Measurements from ENCODE around the gene ARHGAP4.
A peak's percentile ranks its signal among the peaks of the same experiment; 100 is the strongest.

Gene ARHGAP4

DNA sequence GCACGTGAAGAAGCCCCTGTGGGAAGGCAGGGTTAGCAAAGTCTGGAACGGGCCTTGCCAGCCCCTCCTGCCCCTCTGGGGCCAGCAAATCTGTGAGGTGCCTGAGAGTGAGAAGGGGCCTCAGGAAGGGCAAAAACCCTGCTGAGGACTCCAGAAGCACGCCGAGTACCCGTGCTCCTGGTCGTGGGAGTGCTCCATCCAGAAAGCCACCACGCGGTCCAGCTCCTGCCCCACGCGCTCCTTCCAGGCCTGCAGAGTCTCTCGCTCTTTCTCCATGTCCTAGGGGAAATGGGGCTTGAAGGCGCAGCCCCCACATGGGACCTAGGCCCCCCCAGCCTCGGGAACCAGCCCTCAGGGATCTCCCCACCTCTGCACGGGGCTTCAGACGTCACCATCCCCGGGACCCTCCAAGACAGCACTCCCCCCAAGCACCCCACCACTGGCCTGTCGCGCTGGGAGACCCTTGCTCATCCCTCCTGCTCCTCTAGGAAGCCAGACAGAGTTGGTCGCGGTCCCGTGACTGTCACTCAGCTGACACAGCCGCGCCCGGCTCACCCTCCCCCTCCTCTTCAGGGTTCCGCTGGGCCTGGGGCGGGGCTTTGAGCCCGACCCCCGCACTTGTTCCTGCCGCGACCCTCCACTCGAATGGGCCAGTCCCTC lies 18.2 kb upstream of the ARHGAP4 start, which contains the start of gene RENBP:
RENBP (minus strand) TSS at position 504 of the 660 bp plus-strand sequence; CDS start at position 471, 33 bp downstream.
- DNase-seq: peak; percentile 39

DNA sequence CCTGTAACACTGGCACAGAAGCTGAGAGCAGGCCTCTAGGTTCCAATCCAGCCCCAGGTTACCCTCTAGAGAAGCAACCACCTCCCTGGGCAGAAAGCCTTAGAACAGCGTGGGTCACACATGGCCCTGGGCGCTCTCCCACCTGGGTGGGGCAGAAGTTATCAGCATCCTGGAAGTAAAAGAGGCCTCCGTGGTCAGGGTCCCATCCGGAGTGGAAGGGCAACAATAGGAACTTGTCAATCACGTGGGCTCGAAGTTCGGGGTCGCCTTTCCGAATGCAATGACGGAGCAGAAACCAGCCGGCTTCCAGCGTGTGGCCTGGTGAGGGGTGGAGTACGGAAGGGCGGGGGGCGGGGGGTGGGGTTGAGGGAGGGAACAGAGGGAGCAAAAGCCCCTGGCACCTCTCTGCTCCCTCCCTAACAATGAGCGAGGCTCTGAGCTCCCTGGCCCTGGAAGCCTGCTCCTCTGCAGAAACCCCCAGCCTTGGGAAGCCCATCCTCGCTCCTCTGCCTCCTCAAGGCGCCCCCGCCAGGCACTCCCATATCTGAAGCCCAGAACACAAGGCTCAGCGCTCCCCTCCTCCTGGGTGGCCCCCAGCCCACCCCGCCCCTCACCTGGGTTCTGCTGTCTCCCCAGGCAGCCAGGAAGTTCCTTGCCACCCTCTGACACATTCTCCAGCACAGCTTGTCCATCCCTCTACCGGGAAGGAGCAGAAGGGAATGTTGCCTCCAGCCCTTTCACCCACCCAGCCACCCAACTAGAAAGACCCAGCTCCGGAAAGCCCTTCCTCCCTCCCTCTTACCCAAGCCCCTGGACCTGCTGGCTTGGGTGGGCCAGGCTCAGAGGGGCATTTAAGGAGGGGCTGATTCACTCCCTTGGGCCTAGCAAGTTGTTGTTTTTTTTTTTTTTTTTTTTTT lies 15.5 kb upstream of the ARHGAP4 start:
- no peak for DNase-seq

GRCh38 chrX:153939573-153939972 lies 13.5 kb upstream of the ARHGAP4 start:
- no peak for DNase-seq

DNA sequence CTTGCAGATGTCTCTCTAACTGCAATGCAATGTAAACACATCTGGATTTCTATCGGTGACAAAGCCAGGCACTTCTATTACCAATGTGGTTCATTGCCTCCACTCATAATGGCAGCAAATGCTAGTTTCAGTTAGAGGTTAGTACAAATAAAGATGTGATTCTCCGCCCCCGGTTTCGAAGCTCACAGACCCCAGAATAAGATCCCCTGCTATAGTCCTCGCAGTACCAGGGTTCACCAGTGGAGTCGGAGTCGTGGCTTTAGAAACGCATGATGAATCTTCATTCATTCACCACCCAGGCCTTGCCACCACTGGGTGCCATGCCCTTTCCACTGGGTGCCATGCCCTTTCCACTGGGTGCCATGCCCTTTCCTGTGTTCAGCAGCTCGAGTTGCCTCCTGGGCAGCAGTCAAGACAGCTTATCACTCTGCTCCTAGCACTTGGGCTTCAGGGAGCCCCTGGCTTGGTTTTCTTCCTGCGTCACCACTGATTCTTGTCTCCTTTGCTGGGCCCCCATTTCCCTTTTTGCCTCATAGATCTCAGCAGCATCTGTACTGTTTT lies 12.2 kb upstream of the ARHGAP4 start:
- DNase-seq: no peak

- no peak for DNase-seq
Observed at GRCh38 chrX:153937056-153937455, 11.0 kb upstream of the ARHGAP4 start.

DNA sequence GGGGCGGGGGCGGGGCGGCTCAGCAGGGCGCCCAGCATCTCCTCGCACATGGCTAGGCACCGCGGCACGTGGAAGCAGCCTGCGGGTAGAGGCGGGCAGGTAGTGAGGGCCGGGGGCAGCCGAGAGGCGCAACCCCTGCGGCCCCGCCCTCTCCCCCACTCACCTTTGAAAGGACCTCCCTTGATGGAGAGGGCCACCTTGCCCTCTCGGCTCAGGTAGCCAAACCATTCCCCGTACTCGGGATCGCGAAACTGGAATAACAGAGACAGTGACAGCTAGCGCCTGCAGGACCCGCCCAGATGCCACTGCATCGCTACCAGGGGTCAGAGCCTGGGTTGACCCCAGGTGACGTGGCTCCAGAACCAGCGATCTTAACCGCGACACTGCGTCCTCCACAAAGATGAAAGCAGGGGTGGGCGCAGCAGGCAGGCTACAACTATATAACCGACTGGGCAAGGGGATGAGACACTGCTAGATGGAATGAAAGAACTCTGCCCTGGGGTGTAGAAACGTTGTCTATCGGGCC lies 9.3 kb upstream of the ARHGAP4 start:
- no peak for DNase-seq

GRCh38 chrX:153934762-153935325 lies 8.8 kb upstream of the ARHGAP4 start, which contains the start of gene NAA10:
Gene NAA10, minus strand, starts transcription at chrX:153935037. Its CDS starts 133 bp downstream, at chrX:153934904.
- DNase-seq: peak; percentile 74

GRCh38 chrX:153934148-153934761 lies 8.2 kb upstream of the ARHGAP4 start:
- DNase-seq: no peak

DNA sequence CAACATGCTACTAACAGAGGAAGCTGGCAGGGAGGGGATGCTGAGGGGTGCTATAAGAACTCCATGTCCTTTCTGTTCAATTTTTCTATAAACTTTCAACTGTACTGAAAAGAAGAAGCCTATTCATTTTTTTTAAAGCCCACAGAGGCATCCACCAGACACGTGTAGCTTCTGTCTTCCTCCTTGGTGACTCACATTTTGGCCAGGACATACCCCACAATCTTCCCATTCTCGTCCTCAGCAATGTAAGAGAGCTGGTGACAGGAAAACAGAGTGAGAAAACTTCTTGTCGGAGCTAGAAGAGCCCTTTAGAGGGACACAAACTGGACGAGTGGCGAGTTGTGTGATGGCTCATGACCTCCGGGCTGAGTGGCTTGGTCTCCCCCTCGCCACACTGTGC lies 7.7 kb upstream of the ARHGAP4 start:
- DNase-seq: no peak

GRCh38 chrX:153932220-153932915 lies 6.3 kb upstream of the ARHGAP4 start:
- DNase-seq: no peak

GRCh38 chrX:153931748-153932147 lies 5.7 kb upstream of the ARHGAP4 start:
- no peak for DNase-seq

DNA sequence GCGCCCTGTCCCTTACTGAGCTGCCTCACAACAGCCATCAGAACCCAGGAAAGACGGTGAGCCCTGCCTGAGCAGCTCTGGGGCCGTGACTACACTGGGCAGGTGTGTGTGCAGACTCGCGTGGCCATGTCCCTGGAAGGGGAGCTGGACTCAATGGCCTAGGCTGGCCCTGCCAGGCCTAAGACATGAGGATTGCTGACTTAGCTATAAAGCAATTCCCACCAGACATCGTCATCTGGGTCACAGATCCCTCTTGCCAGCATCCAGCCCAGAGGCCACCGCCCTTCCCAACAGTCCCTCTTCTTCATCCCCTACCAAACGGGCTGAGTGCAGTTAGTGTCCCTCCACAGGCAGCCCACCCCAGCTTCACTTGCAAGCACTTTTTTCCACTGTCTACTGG lies 5.1 kb upstream of the ARHGAP4 start:
- no peak for DNase-seq

GRCh38 chrX:153930011-153930910 lies 4.2 kb upstream of the ARHGAP4 start:
- no peak for DNase-seq

DNA sequence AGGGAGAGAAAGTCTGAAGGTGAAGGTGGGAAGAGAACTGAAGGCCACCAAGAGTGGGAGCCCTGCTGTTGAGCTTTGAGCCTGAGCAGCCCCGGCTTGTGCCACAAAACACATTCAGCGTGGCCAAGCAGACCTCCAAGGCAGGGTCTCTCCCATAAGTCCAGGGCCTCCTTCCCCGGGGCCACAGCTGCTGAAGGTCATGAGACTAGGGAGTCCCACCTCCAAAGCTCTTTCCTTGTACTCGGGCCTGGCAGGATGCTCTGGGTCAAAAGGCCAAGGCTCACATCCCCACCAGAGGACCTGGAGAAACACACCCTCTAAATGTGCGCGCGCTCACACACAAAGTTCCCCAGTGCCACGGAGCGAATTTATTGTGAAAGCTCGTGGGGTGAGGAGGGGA lies 3.5 kb upstream of the ARHGAP4 start:
- no peak for DNase-seq

GRCh38 chrX:153928846-153929245 lies 2.8 kb upstream of the ARHGAP4 start:
- DNase-seq: no peak

DNA sequence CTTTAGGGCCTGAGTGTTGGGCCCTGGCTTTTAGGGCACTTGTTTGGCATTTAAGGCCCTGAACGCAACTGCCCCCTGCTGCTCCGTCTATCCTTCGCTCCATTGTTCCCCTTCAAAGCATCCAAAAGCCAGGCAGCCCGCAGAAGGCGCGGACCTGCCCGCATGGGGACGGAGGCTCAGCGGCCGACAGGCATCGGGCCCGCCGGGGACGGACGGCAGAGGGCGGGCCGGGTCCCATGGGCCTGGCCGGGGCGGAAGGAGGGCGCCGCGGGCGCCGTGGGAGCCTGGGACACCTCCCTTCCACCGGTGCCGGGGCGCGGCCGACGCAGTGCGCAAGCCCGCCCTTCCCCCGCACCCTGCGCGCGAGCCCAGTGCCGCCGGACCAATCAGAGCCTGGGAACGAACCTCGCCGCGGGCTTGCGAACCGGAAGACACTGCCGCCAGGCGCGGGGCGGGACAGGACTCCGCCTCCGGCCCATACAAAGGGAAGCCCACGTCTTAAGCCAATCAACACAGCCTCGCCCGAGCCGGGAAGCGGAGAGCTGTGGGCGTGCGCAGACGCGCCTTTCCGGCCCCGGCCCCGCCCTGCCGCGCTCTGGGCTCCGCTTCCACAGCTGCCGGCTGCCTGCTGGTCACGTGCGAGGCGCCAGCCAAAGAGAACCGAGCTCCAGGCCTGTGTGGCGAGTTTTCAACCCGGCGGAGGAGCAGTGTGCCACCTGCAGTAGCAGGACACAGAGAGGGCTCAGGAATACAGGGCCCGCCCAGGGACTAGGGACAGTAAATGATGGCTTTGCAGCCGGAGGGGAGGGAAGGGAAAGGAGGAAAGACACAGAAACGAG lies 2.1 kb upstream of the ARHGAP4 start:
- DNase-seq: peak; percentile 96

DNA sequence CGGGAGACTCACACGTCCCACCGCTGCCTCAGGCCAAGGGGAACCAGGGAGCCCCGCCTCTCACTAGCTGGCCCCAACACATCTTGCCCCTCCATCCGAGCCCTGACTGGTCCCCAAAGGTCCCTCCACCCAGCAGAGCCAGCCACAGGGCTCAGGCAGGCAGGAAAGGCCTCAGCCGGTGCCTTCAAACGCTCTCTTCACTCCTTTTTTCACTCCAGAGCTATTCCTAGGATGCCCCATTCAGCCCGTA lies 1.5 kb upstream of the ARHGAP4 start:
- DNase-seq: no peak

- DNase-seq: peak; percentile 82
Observed at GRCh38 chrX:153926858-153927671, 1.0 kb upstream of the ARHGAP4 start.

GRCh38 chrX:153926552-153926857 lies 441 bp upstream of the ARHGAP4 start:
- DNase-seq: no peak

GRCh38 chrX:153925387-153925738 lies 701 bp downstream of the ARHGAP4 start:
- no peak for DNase-seq

All from CD4-positive, alpha-beta T cell treated with Interleukin-12 subunit alpha and Interleukin-12 subunit beta, for 1 hour (primary cell).